OCI-LY1 (cell line): Measurements from ENCODE around the gene TENM4.

Experiments
- H2AFZ ChIP-seq: fragments of 200-600 bp; sonication (generic), shearing (Covaris generic); 2 replicates; pipeline ENCODE4 v1.6.0; 2014; ENCODE audit warnings: antibody characterized with exemption, mild to moderate bottlenecking, low read length
- H3F3A ChIP-seq: fragments of 200-600 bp; sonication (generic), shearing (Covaris generic); 2 replicates; pipeline ENCODE4 v1.6.0; 2014; ENCODE audit warnings: mild to moderate bottlenecking, antibody characterized with exemption, low read length, moderate library complexity; ENCODE audit not compliant: insufficient read depth
- H3K27ac ChIP-seq: fragments of 200-600 bp; sonication (generic); 2 replicates; pipeline ENCODE4 v1.5.1; 2014; ENCODE audit warnings: low read length, mixed run types, mild to moderate bottlenecking, low read depth; ENCODE audit not compliant: poor library complexity, severe bottlenecking
- H3K27me3 ChIP-seq: fragments of 200-600 bp; sonication (generic); 2 replicates; pipeline ENCODE4 v1.6.0; 2014; ENCODE audit warnings: antibody characterized with exemption, mild to moderate bottlenecking, low read length, moderate library complexity; ENCODE audit not compliant: insufficient read depth
- H3K36me3 ChIP-seq: fragments of 200-600 bp; sonication (generic); 2 replicates; pipeline ENCODE4 v1.6.1; 2014; ENCODE audit warnings: mild to moderate bottlenecking, antibody characterized with exemption, low read length, moderate library complexity, mixed read lengths; ENCODE audit not compliant: insufficient read depth
- H3K4me1 ChIP-seq: fragments of 200-600 bp; sonication (generic); 2 replicates; pipeline ENCODE4 v1.5.1; 2014; ENCODE audit warnings: mild to moderate bottlenecking, low read length, moderate library complexity; ENCODE audit not compliant: insufficient read depth, severe bottlenecking
- H3K4me2 ChIP-seq: fragments of 200-600 bp; sonication (generic), shearing (Covaris generic); 2 replicates; pipeline ENCODE4 v1.6.1; 2014; ENCODE audit warnings: low read length
- H3K4me3 ChIP-seq: fragments of 200-600 bp; sonication (generic); 2 replicates; pipeline ENCODE4 v1.5.1; 2014; ENCODE audit warnings: low read length, low read depth, mild to moderate bottlenecking, mixed read lengths; ENCODE audit not compliant: poor library complexity, severe bottlenecking
- H3K79me2 ChIP-seq: fragments of 200-600 bp; shearing (Covaris generic); 2 replicates; pipeline ENCODE4 v1.6.1; 2016; ENCODE audit warnings: mixed run types, low read length, mixed read lengths; ENCODE audit not compliant: insufficient read depth
- H3K9ac ChIP-seq: fragments of 200-600 bp; sonication (generic), shearing (Covaris generic); 2 replicates; pipeline ENCODE4 v1.6.1; 2014; ENCODE audit warnings: mild to moderate bottlenecking, low read length, mixed read lengths
- H3K9me2 ChIP-seq: fragments of 200-600 bp; sonication (generic), shearing (Covaris generic); 2 replicates; pipeline ENCODE4 v1.6.1; 2014; ENCODE audit warnings: low read depth, mild to moderate bottlenecking, low read length, mixed read lengths
- H3K9me3 ChIP-seq: fragments of 200-600 bp; shearing (Covaris generic); 2 replicates; pipeline ENCODE4 v1.6.1; 2014; ENCODE audit warnings: low read length, mixed read lengths
- H4K20me1 ChIP-seq: fragments of 200-600 bp; sonication (generic), shearing (Covaris generic); 2 replicates; pipeline ENCODE4 v1.6.0; 2016; ENCODE audit warnings: mild to moderate bottlenecking, low read length; ENCODE audit not compliant: insufficient read depth
- CTCF ChIP-seq: fragments of 200-600 bp; sonication (generic), shearing (Covaris generic); IDR thresholded peaks from 2 replicates; pipeline ENCODE4 v1.5.1; 2017; ENCODE audit warnings: mild to moderate bottlenecking, antibody characterized with exemption, low read length, moderate library complexity, mixed read lengths
- EZH2 ChIP-seq: fragments of 200-600 bp; sonication (generic), shearing (Covaris generic); IDR thresholded peaks from 2 replicates; pipeline ENCODE4 v1.8.0; 2017; ENCODE audit warnings: borderline replicate concordance, mixed run types, mild to moderate bottlenecking, antibody characterized with exemption, low read length, moderate library complexity, mixed read lengths

Gene TENM4

GRCh38 chr11:78932757-78933156, 508.1 kb downstream of the TENM4 start:
- no peak overlapping the region for H3K9ac ChIP-seq
- no peak overlapping the region for H3K4me2 ChIP-seq
- H2AFZ ChIP-seq: no peak overlapping the region
- no peaks in the 10 kb centered on the region for H3K36me3 ChIP-seq
- no peak overlapping the region for H3K27ac ChIP-seq
- H4K20me1 ChIP-seq: no peaks in the 10 kb centered on the region
- H3K27me3 ChIP-seq: peaks cover 5% of the 10 kb centered on the region; the same call in 1 of the 2 replicates
- no peak overlapping the region for H3K4me3 ChIP-seq
- no peaks in the 10 kb centered on the region for H3K9me2 ChIP-seq
- H3K4me1 ChIP-seq: no peaks in the 10 kb centered on the region
- TF ChIP-seq EZH2 (no peak), CTCF (no peak)
- no peaks in the 10 kb centered on the region for H3K79me2 ChIP-seq
- no peaks in the 10 kb centered on the region for H3F3A ChIP-seq
- no peaks in the 10 kb centered on the region for H3K9me3 ChIP-seq

DNA sequence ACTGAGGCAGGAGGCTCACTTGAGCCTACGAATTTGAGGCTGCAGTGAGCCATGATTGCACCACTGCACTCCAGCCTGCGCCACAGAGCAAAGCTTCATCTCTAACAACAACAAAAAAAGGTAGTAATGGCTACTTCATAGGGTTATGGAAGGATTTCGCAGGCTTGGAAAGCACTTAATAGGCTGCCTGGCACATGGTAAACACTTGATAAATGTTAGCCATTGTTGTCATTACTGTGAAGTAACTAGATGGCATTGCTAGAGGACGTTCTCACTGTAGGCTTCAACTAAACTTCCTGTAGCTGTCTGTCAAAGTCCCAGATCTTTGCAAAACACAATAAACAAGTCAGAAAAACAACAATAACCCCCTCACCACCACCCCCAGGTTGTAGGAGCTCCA, 508.9 kb downstream of the TENM4 start:
- no peaks in the 10 kb centered on the region for H3K36me3 ChIP-seq
- H3K9ac ChIP-seq: no peak overlapping the region
- no peak overlapping the region for H2AFZ ChIP-seq
- no peaks in the 10 kb centered on the region for H3K4me1 ChIP-seq
- no peaks in the 10 kb centered on the region for H3K9me2 ChIP-seq
- peaks cover 5% of the 10 kb centered on the region; the same call in 1 of the 2 replicates for H3K27me3 ChIP-seq
- H3K4me2 ChIP-seq: no peak overlapping the region
- H3K4me3 ChIP-seq: no peak overlapping the region
- H4K20me1 ChIP-seq: no peaks in the 10 kb centered on the region
- no peaks in the 10 kb centered on the region for H3F3A ChIP-seq
- TF ChIP-seq CTCF (no peak), EZH2 (no peak)
- no peaks in the 10 kb centered on the region for H3K9me3 ChIP-seq
- H3K27ac ChIP-seq: no peak overlapping the region
- no peaks in the 10 kb centered on the region for H3K79me2 ChIP-seq

- H3K4me1 ChIP-seq: no peaks in the 10 kb centered on the region
Measured at GRCh38 chr11:78930810-78931523, 509.9 kb downstream of the TENM4 start.

More at GRCh38 chr11:78930810-78931523, 509.9 kb downstream of the TENM4 start:
- no peak for TF ChIP-seq CTCF
- TF ChIP-seq EZH2: no peak
- Histone ChIP-seq H3K4me3 (no peak overlapping the region), H3K36me3 (no peaks in the 10 kb centered on the region), H3K27ac (no peak overlapping the region), H3K9me2 (no peaks in the 10 kb centered on the region), H3K4me2 (no peak overlapping the region), H3K9me3 (no peaks in the 10 kb centered on the region), H3K27me3 (peaks cover 5% of the 10 kb centered on the region; the same call in 1 of the 2 replicates), H3K79me2 (no peaks in the 10 kb centered on the region), H3F3A (no peaks in the 10 kb centered on the region), H4K20me1 (no peaks in the 10 kb centered on the region), H3K9ac (no peak overlapping the region), H2AFZ (no peak overlapping the region)
